ENCODE results near the gene NTN1. TPM values are rescaled to one million over a fixed set of nuclear protein-coding genes. Genes with fewer than 3 reads are reported as not detected.

The NTN1 gene
- total RNA-seq, 2 donors from 2014 or later: 68.8 to 79.0 TPM

DNA sequence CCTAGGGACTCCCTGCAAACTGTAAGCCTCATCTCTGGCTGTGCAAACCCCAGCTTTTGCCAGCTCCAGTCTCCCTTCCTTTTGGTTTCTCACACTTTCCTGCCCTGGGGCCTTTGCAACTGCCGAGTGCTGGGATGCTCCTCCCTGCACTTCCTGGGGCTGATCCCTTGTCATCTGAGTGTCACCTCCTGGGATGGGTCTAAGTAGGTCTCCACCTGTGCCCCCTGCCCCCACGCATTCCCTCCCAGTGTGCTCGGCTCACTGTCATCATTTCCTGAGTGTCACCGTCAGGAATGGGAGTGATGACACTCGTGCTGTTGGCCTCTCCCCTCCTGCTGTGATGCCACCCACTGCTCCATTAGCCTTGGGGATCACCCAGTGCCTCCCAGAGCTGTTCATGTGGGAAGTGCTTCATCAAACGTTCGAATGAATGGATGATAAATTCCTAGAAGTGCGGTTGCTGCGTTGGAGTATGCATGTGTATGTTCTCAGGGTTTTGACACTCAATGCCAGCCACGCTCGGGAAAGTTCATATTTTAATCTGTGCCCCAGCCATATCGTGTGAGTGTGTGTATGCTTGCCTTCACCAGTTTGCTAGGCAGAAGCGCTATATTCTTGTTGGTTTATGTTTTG lies 189.9 kb downstream of the NTN1 start:
- H3K4me3 ChIP-seq: no peak overlapping the region
- ATAC-seq (ENCODE audit: insufficient number of reproducible peaks, low FRiP score, low read depth): no peak
- H3K4me1 ChIP-seq (ENCODE audit: control insufficient read depth in 1 of 2, low read depth in 2 of 2): peaks cover 5 to 10% of the 10 kb centered on the region in 2 donors
- H3K36me3 ChIP-seq: peaks cover 3% of the 10 kb centered on the region
- no peak overlapping the region for H3K27ac ChIP-seq
- H3K27me3 ChIP-seq (replicated peaks; ENCODE audit: insufficient read depth): no peaks in the 10 kb centered on the region
- TF ChIP-seq, protein P1, sequence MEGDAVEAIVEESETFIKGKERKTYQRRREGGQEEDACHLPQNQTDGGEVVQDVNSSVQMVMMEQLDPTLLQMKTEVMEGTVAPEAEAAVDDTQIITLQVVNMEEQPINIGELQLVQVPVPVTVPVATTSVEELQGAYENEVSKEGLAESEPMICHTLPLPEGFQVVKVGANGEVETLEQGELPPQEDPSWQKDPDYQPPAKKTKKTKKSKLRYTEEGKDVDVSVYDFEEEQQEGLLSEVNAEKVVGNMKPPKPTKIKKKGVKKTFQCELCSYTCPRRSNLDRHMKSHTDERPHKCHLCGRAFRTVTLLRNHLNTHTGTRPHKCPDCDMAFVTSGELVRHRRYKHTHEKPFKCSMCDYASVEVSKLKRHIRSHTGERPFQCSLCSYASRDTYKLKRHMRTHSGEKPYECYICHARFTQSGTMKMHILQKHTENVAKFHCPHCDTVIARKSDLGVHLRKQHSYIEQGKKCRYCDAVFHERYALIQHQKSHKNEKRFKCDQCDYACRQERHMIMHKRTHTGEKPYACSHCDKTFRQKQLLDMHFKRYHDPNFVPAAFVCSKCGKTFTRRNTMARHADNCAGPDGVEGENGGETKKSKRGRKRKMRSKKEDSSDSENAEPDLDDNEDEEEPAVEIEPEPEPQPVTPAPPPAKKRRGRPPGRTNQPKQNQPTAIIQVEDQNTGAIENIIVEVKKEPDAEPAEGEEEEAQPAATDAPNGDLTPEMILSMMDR (IDR thresholded peaks at IDR 0.05): no peak
- no peak for DNase-seq (ENCODE audit: low spot score)
- H3K9me3 ChIP-seq: peaks cover 10% of the 10 kb centered on the region

DNA sequence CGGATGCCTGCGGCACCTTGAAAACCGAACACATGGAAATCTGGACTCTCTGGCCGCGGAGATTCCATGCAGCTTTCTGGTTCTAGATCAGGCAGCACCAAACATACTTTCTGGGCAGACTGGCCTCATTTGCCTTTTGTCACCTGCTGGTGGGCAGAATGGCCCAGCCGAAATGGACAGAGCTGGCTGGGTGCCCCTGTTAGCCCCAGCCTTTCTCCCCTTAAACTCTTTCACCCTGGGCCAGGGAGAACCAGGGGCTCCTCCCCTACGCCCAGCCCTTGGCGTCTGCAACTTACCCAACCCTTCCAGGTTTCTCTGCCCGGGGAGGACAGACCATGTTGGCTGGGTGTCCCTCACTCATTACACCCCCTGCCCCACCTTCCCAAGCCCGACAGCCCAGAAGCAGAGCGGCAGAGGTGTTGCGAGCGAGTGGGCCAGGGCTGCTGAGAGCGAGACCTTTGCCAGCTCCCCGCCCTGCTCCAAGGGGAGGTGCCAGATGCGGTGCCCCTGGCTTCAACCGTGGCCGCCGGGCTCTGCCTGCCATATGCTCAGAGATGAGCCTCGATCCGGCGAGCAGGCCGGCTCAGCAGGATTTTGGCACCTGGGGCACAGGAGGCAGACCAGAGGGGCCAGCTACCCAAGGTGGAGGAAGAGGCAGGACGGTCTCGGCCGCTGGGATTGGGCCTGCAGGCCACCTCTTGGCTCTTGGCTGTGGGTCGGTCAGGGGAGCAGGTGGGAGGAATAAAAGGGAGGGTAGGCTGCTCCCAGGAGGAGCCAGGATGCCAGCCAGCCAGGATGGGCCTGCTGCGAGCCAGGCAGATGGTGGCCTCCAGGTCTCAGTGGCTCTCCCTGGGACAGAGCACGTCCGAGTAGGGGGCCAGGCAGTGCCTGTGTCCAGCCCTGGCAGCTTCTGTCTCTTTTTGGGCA lies 191.3 kb downstream of the NTN1 start:
- Histone ChIP-seq H3K4me3 (no peak overlapping the region), H3K27ac (no peak overlapping the region), H3K4me1 (ENCODE audit: control insufficient read depth in 1 of 2, low read depth in 2 of 2) (peaks cover 5 to 8% of the 10 kb centered on the region in 2 donors), H3K9me3 (peaks cover 10% of the 10 kb centered on the region), H3K27me3 (replicated peaks; ENCODE audit: insufficient read depth) (no peaks in the 10 kb centered on the region), H3K36me3 (peaks cover 3% of the 10 kb centered on the region)
- DNase-seq (ENCODE audit: low spot score) (no peak), ATAC-seq (ENCODE audit: insufficient number of reproducible peaks, low FRiP score, low read depth) (no peak)
- TF ChIP-seq, protein P1 (IDR thresholded peaks at IDR 0.05): no peak

DNA sequence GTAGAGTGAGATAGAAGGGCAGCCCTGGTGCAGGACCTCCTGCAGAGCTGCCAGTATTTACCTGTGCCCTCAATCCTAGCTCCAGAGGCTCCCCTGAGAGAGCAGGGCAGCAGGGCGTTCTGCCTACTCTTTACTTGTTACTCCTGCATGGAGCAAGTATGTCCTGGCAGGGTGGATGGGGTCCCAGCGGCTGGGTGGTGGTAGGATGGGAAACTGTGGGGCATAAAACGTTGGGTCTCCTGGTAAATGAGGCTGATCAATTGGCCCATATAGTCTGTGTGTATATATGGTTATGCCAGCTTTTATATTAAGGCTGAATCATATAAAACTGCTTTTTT lies 192.0 kb downstream of the NTN1 start:
- no peak for ATAC-seq (ENCODE audit: insufficient number of reproducible peaks, low FRiP score, low read depth)
- Histone ChIP-seq H3K27me3 (replicated peaks; ENCODE audit: insufficient read depth) (no peaks in the 10 kb centered on the region), H3K4me3 (no peak overlapping the region), H3K27ac (no peak overlapping the region), H3K36me3 (peaks cover 1% of the 10 kb centered on the region), H3K4me1 (ENCODE audit: control insufficient read depth in 1 of 2, low read depth in 2 of 2) (peaks cover 8 to 14% of the 10 kb centered on the region in 2 donors), H3K9me3 (peaks cover 10% of the 10 kb centered on the region)
- TF ChIP-seq, protein P1 (IDR thresholded peaks at IDR 0.05): no peak
- DNase-seq (ENCODE audit: low spot score): no peak

DNA sequence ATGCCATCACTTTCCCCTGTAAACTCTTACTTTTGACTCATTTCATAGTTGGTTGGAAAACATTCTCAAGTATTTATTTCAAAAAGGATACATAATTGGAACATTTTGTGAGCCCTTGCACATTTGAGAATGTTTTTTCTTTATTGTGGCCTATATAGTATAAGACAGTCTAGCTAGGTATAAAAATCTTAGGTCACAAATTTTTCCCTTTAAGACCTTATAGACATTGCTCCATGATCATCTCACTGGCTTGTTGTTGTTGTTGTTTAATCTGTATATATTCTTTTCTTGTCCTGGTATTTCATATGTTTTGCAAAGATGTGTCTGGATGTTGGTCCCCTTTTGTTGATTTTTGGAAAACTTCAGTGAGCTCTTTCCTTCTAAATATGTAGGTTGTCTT lies 194.2 kb downstream of the NTN1 start:
- Histone ChIP-seq H3K4me1 (ENCODE audit: control insufficient read depth in 1 of 2, low read depth in 2 of 2) (peaks cover 8 to 28% of the 10 kb centered on the region in 2 donors), H3K4me3 (no peak overlapping the region), H3K27ac (no peak overlapping the region), H3K36me3 (no peaks in the 10 kb centered on the region), H3K9me3 (peaks cover 10% of the 10 kb centered on the region), H3K27me3 (replicated peaks; ENCODE audit: insufficient read depth) (no peaks in the 10 kb centered on the region)
- DNase-seq (ENCODE audit: low spot score): no peak
- TF ChIP-seq, protein P1 (IDR thresholded peaks at IDR 0.05): no peak
- no peak for ATAC-seq (ENCODE audit: insufficient number of reproducible peaks, low FRiP score, low read depth)
